Right lobe of liver (tissue), 4 donors: ENCODE measurements around the gene MEOX1.

ENCODE experiments used
- CTCF ChIP-seq, 4 donors: fragments of 200-600 bp in 3 of 4; fragments of 450-650 bp in 1 of 4; IDR thresholded peaks; one replicate each; pipeline versions ENCODE4 v1.5.1 to v1.8.0; 2016 to 2022; ENCODE audit warnings: antibody characterized with exemption in 4 of 4, mild to moderate bottlenecking in 2 of 4
- POLR2A ChIP-seq: fragments of 450-650 bp; IDR thresholded peaks from one replicate; pipeline ENCODE4 v1.6.1; 2017; ENCODE audit warnings: antibody characterized with exemption, mild to moderate bottlenecking
- donor health status: DM: no; HTN: no; CAD: no.
- donor health status: DM: no; HTN: no; CAD: no.
- donor health status: DM: no; HTN: yes; CAD: no.

- no peak for TF ChIP-seq CTCF (IDR thresholded peaks at IDR 0.05)
- TF ChIP-seq POLR2A, result no peak
Observed at GRCh38 chr17:43648916-43649315, 12.8 kb downstream of the MEOX1 start.
